Loucy (cell line): ENCODE results near the gene ADIPOR1.
"Not testable (repeated sequence)": the region's sequence is repeated elsewhere in the genome, so short reads cannot be mapped to it uniquely, and the experiment has no call there.

ENCODE experiments used
- H2AFZ ChIP-seq: fragments of 200-600 bp; sonication (generic); 2 replicates; pipeline ENCODE4 v1.6.0; 2016; ENCODE audit warnings: antibody characterized with exemption, mild to moderate bottlenecking, low read length, moderate library complexity
- H3F3A ChIP-seq: fragments of 200-600 bp; 2 replicates; pipeline ENCODE4 v1.6.0; 2016; ENCODE audit warnings: antibody characterized with exemption, low read depth, mild to moderate bottlenecking
- H3K27me3 ChIP-seq: fragments of 200-600 bp; sonication (generic); 2 replicates; pipeline ENCODE4 v1.6.1; 2014; ENCODE audit warnings: low read length, mild to moderate bottlenecking; ENCODE audit not compliant: insufficient read depth, poor library complexity, severe bottlenecking
- H3K36me3 ChIP-seq: fragments of 200-600 bp; sonication (generic); 2 replicates; pipeline ENCODE4 v1.6.1; 2016; ENCODE audit warnings: low read length; ENCODE audit not compliant: insufficient read depth
- H3K4me1 ChIP-seq: fragments of 200-600 bp; sonication (generic); 2 replicates; pipeline ENCODE4 v1.5.1; 2014; ENCODE audit warnings: low read length, mild to moderate bottlenecking; ENCODE audit not compliant: insufficient read depth, poor library complexity, severe bottlenecking
- H3K4me2 ChIP-seq: fragments of 200-600 bp; sonication (generic); 2 replicates; pipeline ENCODE4 v1.6.0; 2014; ENCODE audit warnings: antibody characterized with exemption, low read length, low read depth, mild to moderate bottlenecking; ENCODE audit not compliant: poor library complexity, severe bottlenecking
- H3K4me3 ChIP-seq: fragments of 200-600 bp; sonication (generic); 2 replicates; pipeline ENCODE4 v1.5.1; 2014; ENCODE audit warnings: low read length, mild to moderate bottlenecking, mixed read lengths; ENCODE audit not compliant: poor library complexity, severe bottlenecking
- H3K79me2 ChIP-seq: fragments of 200-600 bp; sonication (generic); 2 replicates; pipeline ENCODE4 v1.6.1; 2014; ENCODE audit warnings: low read length; ENCODE audit not compliant: insufficient read depth
- H3K9ac ChIP-seq: fragments of 200-600 bp; sonication (generic); 2 replicates; pipeline ENCODE4 v1.6.0; 2014; ENCODE audit warnings: mild to moderate bottlenecking, low read depth, low read length, moderate library complexity; ENCODE audit not compliant: poor library complexity, severe bottlenecking
- H3K9me2 ChIP-seq: fragments of 200-600 bp; sonication (generic); replicated peaks from 2 replicates; pipeline ENCODE4 v1.6.1; 2016; ENCODE audit warnings: low read depth, low read length, mixed read lengths
- H3K9me3 ChIP-seq: fragments of 200-600 bp; sonication (generic); 2 replicates; pipeline ENCODE4 v1.6.1; 2014; ENCODE audit warnings: mild to moderate bottlenecking, antibody characterized with exemption, low read length, low read depth; ENCODE audit not compliant: insufficient read depth
- H4K20me1 ChIP-seq: fragments of 200-600 bp; sonication (generic); 2 replicates; pipeline ENCODE4 v1.6.0; 2014; ENCODE audit warnings: antibody characterized with exemption, low read length, mild to moderate bottlenecking; ENCODE audit not compliant: insufficient read depth, poor library complexity, severe bottlenecking
- CTCF ChIP-seq: fragments of 200-600 bp; sonication (generic); conservative IDR thresholded peaks from 2 replicates; pipeline ENCODE4 v1.5.1; 2014; ENCODE audit warnings: mild to moderate bottlenecking, antibody characterized with exemption, low read length
- EZH2phosphoT487 ChIP-seq: fragments of 200-600 bp; IDR thresholded peaks from 2 replicates; pipeline ENCODE4 v1.6.1; 2018; ENCODE audit warnings: antibody characterized with exemption, mild to moderate bottlenecking, moderate library complexity, borderline replicate concordance

ADIPOR1 gene

GRCh38 chr1:202905331-202905730 is 52.8 kb downstream of the ADIPOR1 start:
- no peaks in the 10 kb centered on the region for H3K9me2 ChIP-seq
- TF ChIP-seq CTCF (no peak), EZH2phosphoT487 (no peak)
- peaks cover 46% of the 10 kb centered on the region; the same call in 1 of the 2 replicates for H3K36me3 ChIP-seq

GRCh38 chr1:202903808-202904207 is 54.3 kb downstream of the ADIPOR1 start:
- peaks cover 35% of the 10 kb centered on the region; the same call in 1 of the 2 replicates for H3K36me3 ChIP-seq

More at GRCh38 chr1:202905331-202905730, 52.8 kb downstream of the ADIPOR1 start:
- Histone ChIP-seq H3K79me2 (no peaks in the 10 kb centered on the region), H3K4me2 (no peak overlapping the region), H3K9ac (no peak overlapping the region), H3K4me1 (no peaks in the 10 kb centered on the region), H3F3A (no peaks in the 10 kb centered on the region), H2AFZ (no peak overlapping the region), H3K27me3 (no peaks in the 10 kb centered on the region), H3K4me3 (no peak overlapping the region), H3K9me3 (no peaks in the 10 kb centered on the region), H4K20me1 (no peaks in the 10 kb centered on the region)

GRCh38 chr1:202901555-202901954 is 56.6 kb downstream of the ADIPOR1 start:
- Histone ChIP-seq H3K27me3 (no peaks in the 10 kb centered on the region), H3K9me2 (no peaks in the 10 kb centered on the region), H4K20me1 (no peaks in the 10 kb centered on the region), H3K79me2 (no peaks in the 10 kb centered on the region), H2AFZ (no peak overlapping the region), H3K9ac (no peak overlapping the region), H3K36me3 (peaks cover 31% of the 10 kb centered on the region; the same call in 1 of the 2 replicates), H3F3A (no peaks in the 10 kb centered on the region), H3K4me1 (no peaks in the 10 kb centered on the region), H3K4me2 (no peak overlapping the region), H3K4me3 (no peak overlapping the region), H3K9me3 (no peaks in the 10 kb centered on the region)
- TF ChIP-seq CTCF, result no peak
- TF ChIP-seq EZH2phosphoT487, result no peak

More at GRCh38 chr1:202903808-202904207, 54.3 kb downstream of the ADIPOR1 start:
- not testable (repeated sequence) for H3K9me2 ChIP-seq, H3K4me2 ChIP-seq, H2AFZ ChIP-seq, H3K27me3 ChIP-seq, H3K4me1 ChIP-seq, H3K79me2 ChIP-seq, H3K4me3 ChIP-seq, H4K20me1 ChIP-seq, H3K9ac ChIP-seq, H3F3A ChIP-seq, H3K9me3 ChIP-seq

GRCh38 chr1:202892501-202892900 is 65.6 kb downstream of the ADIPOR1 start:
- no peak for TF ChIP-seq EZH2phosphoT487
- no peak for TF ChIP-seq CTCF
- H4K20me1 ChIP-seq, result no peaks in the 10 kb centered on the region
- H3K9me2 ChIP-seq, result no peaks in the 10 kb centered on the region
- no peak overlapping the region for H3K9ac ChIP-seq
- H3K4me1 ChIP-seq, result peaks cover 13% of the 10 kb centered on the region
- H3K9me3 ChIP-seq, result no peaks in the 10 kb centered on the region
- no peaks in the 10 kb centered on the region for H3K27me3 ChIP-seq
- H3K36me3 ChIP-seq, result peaks cover 54% of the 10 kb centered on the region; the same call in 1 of the 2 replicates
- H2AFZ ChIP-seq, result no peak overlapping the region
- no peak overlapping the region for H3K4me3 ChIP-seq
- H3K4me2 ChIP-seq, result no peak overlapping the region
- H3F3A ChIP-seq, result no peaks in the 10 kb centered on the region
- peaks cover 8% of the 10 kb centered on the region; the same call in 1 of the 2 replicates for H3K79me2 ChIP-seq
